ENCODE data around the gene RAP2A.

DNA sequence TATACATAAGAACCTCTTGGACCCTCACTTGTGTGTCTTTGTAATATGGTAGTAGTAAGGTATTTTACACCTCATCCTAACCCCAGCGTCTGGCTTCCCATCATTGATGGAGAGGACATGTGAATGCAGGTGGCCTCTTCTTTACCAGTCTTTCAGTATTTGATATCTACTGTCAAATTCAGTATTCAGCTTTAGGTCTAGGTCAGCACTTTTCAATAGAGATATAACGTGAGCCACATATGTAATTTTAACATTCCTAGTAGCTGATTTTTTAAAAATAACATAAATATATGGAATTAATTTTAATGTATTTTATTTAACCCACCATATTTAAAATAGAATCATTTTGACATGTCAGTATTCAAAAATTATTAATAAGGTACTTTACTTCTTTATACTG lies 2.9 kb downstream of the RAP2A start:
- TF ChIP-seq, protein P1, sequence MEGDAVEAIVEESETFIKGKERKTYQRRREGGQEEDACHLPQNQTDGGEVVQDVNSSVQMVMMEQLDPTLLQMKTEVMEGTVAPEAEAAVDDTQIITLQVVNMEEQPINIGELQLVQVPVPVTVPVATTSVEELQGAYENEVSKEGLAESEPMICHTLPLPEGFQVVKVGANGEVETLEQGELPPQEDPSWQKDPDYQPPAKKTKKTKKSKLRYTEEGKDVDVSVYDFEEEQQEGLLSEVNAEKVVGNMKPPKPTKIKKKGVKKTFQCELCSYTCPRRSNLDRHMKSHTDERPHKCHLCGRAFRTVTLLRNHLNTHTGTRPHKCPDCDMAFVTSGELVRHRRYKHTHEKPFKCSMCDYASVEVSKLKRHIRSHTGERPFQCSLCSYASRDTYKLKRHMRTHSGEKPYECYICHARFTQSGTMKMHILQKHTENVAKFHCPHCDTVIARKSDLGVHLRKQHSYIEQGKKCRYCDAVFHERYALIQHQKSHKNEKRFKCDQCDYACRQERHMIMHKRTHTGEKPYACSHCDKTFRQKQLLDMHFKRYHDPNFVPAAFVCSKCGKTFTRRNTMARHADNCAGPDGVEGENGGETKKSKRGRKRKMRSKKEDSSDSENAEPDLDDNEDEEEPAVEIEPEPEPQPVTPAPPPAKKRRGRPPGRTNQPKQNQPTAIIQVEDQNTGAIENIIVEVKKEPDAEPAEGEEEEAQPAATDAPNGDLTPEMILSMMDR (IDR thresholded peaks at IDR 0.05): no peak
- no peak for TF ChIP-seq POLR2A (IDR thresholded peaks at IDR 0.05)

All from adrenal gland (tissue), 5 donors.